ENCODE measurements around the gene DNAAF1.

- TF ChIP-seq POLR2AphosphoS5 (IDR thresholded peaks at IDR 0.05; ENCODE audit: low read depth, low read length) (no peak), SPI1 (IDR thresholded peaks at IDR 0.05; ENCODE audit: low read depth, low read length) (no peak), POLR2A (IDR thresholded peaks at IDR 0.05; ENCODE audit: low read depth, low read length) (no peak), TAF1 (IDR thresholded peaks at IDR 0.05; ENCODE audit: low read depth, low read length) (no peak), POU2F2 (IDR thresholded peaks at IDR 0.05; ENCODE audit: low read depth, low read length) (no peak)
Observed at GRCh38 chr16:84138500-84138823, 6.6 kb upstream of the DNAAF1 start.
